SK-N-SH (cell line): ENCODE measurements around the gene RHBG. TPM values are rescaled to one million over a fixed set of nuclear protein-coding genes. Genes with fewer than 3 reads are reported as not detected.

ENCODE experiments used
- CTCF ChIA-PET: fragments of 300-600, 350-600 bp; formaldehyde crosslinking; extraction: SDS; loops from one replicate; lab custom pipeline; 2021; lab: Yijun Ruan, JAX
- POLR2A ChIA-PET: fragments of 350-600 bp; sonication (Branson Sonifier 250); formaldehyde crosslinking; extraction: SDS; loops from one replicate; lab custom pipeline; 2020; ENCODE audit warnings: antibody characterized with exemption, inconsistent platforms; lab: Yijun Ruan, JAX
- DNase-seq: peaks from one replicate; pipeline ENCODE4 v3.0.0; 2012
- H2AFZ ChIP-seq: fragments of 200-600 bp; sonication (generic); 2 replicates; pipeline ENCODE4 v1.8.1; 2016; ENCODE audit warnings: antibody characterized with exemption, mild to moderate bottlenecking, low read depth
- H3F3A ChIP-seq: fragments of 200-600 bp; sonication (generic); replicated peaks from 2 replicates; pipeline ENCODE3; 2016; ENCODE audit warnings: antibody characterized with exemption, mild to moderate bottlenecking; ENCODE audit not compliant: insufficient read depth
- H3K27ac ChIP-seq, 2 experiments: fragments of 200-500 bp in 1 of 2; fragments of 200-600 bp in 1 of 2; sonication (Bioruptor generic) in 1 of 2; sonication (generic), shearing (Covaris generic) in 1 of 2; 2 replicates each; pipeline versions ENCODE4 v1.5.1 to v1.6.1; 2014 to 2016; ENCODE audit warnings: low read depth in 2 of 2, inconsistent platforms in 1 of 2, low read length in 1 of 2, mild to moderate bottlenecking in 1 of 2, mixed read lengths in 1 of 2
- H3K27me3 ChIP-seq: fragments of 200-600 bp; sonication (generic), shearing (Covaris generic); 2 replicates; pipeline ENCODE4 v1.6.1; 2016; ENCODE audit warnings: mixed run types; ENCODE audit not compliant: insufficient read depth
- H3K36me3 ChIP-seq, 2 experiments: fragments of 200-500 bp in 1 of 2; fragments of 200-600 bp in 1 of 2; sonication (Bioruptor generic) in 1 of 2; sonication (generic) in 1 of 2; replicated peaks in 1 of 2; 2 replicates each; pipeline versions ENCODE3 to v1.5.1; 2014 to 2016; ENCODE audit warnings: low read length in 1 of 2, mild to moderate bottlenecking in 1 of 2; ENCODE audit not compliant: insufficient read depth in 2 of 2, control insufficient read depth in 1 of 2
- H3K4me1 ChIP-seq, 2 experiments: fragments of 200-500 bp in 1 of 2; fragments of 200-600 bp in 1 of 2; sonication (Bioruptor generic) in 1 of 2; sonication (generic), shearing (Covaris generic) in 1 of 2; 2 replicates each; pipeline versions ENCODE4 v1.5.1 to v1.6.1; 2014 to 2016; ENCODE audit warnings: low read depth in 1 of 2, low read length in 1 of 2, mixed run types in 1 of 2; ENCODE audit not compliant: insufficient read depth in 2 of 2, control insufficient read depth in 1 of 2
- H3K4me2 ChIP-seq: fragments of 200-600 bp; sonication (generic), shearing (Covaris generic); 2 replicates; pipeline ENCODE4 v1.6.1; 2017; ENCODE audit warnings: mixed run types
- H3K4me3 ChIP-seq, 2 experiments: fragments of 200-500 bp in 1 of 2; fragments of 200-600 bp in 1 of 2; sonication (Bioruptor generic) in 1 of 2; sonication (generic), shearing (Covaris generic) in 1 of 2; 2 replicates each; pipeline versions ENCODE4 v1.5.1 to v1.8.1; 2014 to 2016; ENCODE audit warnings: low read depth in 2 of 2, inconsistent platforms in 1 of 2, low read length in 1 of 2, mild to moderate bottlenecking in 1 of 2, mixed read lengths in 1 of 2, moderate library complexity in 1 of 2
- H3K79me2 ChIP-seq: fragments of 200-600 bp; sonication (generic); 2 replicates; pipeline ENCODE4 v1.8.1; 2017; ENCODE audit warnings: mild to moderate bottlenecking; ENCODE audit not compliant: insufficient read depth
- H3K9ac ChIP-seq: fragments of 200-600 bp; sonication (generic); 2 replicates; pipeline ENCODE4 v1.6.1; 2017; ENCODE audit warnings: mixed run types
- H3K9me2 ChIP-seq: fragments of 200-600 bp; sonication (generic); 2 replicates; pipeline ENCODE4 v1.6.1; 2017; ENCODE audit warnings: mixed run types
- H3K9me3 ChIP-seq: fragments of 200-600 bp; sonication (generic); 2 replicates; pipeline ENCODE4 v1.6.1; 2017; ENCODE audit warnings: mixed run types, mild to moderate bottlenecking, moderate library complexity
- H4K20me1 ChIP-seq: fragments of 200-600 bp; sonication (generic); 2 replicates; pipeline ENCODE4 v1.6.1; 2017; ENCODE audit warnings: mild to moderate bottlenecking, mixed run types; ENCODE audit not compliant: insufficient read depth
- CTCF ChIP-seq: fragments of 200-600 bp; sonication (generic); IDR thresholded peaks from 2 replicates; pipeline ENCODE4 v1.6.1; 2017; ENCODE audit warnings: antibody characterized with exemption, mild to moderate bottlenecking, moderate library complexity
- ELF1 ChIP-seq: IDR thresholded peaks from 2 replicates; pipeline ENCODE4 v1.4.0; 2012
- EP300 ChIP-seq, 2 experiments: IDR thresholded peaks; 2 replicates each; pipeline versions ENCODE4 v1.4.0 to v1.6.1; 2012; ENCODE audit warnings: borderline replicate concordance in 1 of 2, low read depth in 1 of 2, low read length in 1 of 2
- EZH2phosphoT487 ChIP-seq: fragments of 200-600 bp; sonication (generic); IDR thresholded peaks from 2 replicates; pipeline ENCODE4 v1.6.1; 2017; ENCODE audit warnings: low read depth, mixed run types, mild to moderate bottlenecking, antibody characterized with exemption, moderate library complexity, borderline replicate concordance
- FOXJ3 ChIP-seq: sonication (generic); formaldehyde crosslinking; IDR thresholded peaks from 2 replicates; pipeline ENCODE4 v1.5.1; 2020; ENCODE audit warnings: mild to moderate bottlenecking, missing genetic modification reagents
- GABPA ChIP-seq: IDR thresholded peaks from 2 replicates; pipeline ENCODE4 v1.4.0; 2012; ENCODE audit warnings: low read depth, mild to moderate bottlenecking
- GATA2 ChIP-seq: sonication (generic); formaldehyde crosslinking; IDR thresholded peaks from 2 replicates; pipeline ENCODE4 v1.5.0; 2020; ENCODE audit warnings: mild to moderate bottlenecking, missing genetic modification reagents
- JUND ChIP-seq: IDR thresholded peaks from 2 replicates; pipeline ENCODE4 v1.4.0; 2012
- MEF2A ChIP-seq: IDR thresholded peaks from 2 replicates; pipeline ENCODE4 v1.4.0; 2012; ENCODE audit warnings: low read depth, borderline replicate concordance
- MXI1 ChIP-seq: IDR thresholded peaks from 2 replicates; pipeline ENCODE4 v1.6.1; 2012; ENCODE audit warnings: mild to moderate bottlenecking, low read depth, low read length, improper control_type of control experiment
- NRF1 ChIP-seq: IDR thresholded peaks from 2 replicates; pipeline ENCODE4 v1.6.1; 2012; ENCODE audit warnings: low read depth, mild to moderate bottlenecking, low read length
- POLR2AphosphoS5 ChIP-seq: IDR thresholded peaks from 2 replicates; pipeline ENCODE4 v1.6.1; 2012; ENCODE audit warnings: low read depth, low read length
- RCOR1 ChIP-seq: fragments of 150-350 bp; IDR thresholded peaks from 2 replicates; pipeline ENCODE4 v1.6.1; 2017; ENCODE audit warnings: antibody characterized with exemption, low read length
- REST ChIP-seq: IDR thresholded peaks from 2 replicates; pipeline ENCODE4 v1.6.1; 2012; ENCODE audit warnings: mild to moderate bottlenecking, low read depth, low read length, moderate library complexity
- RXRA ChIP-seq: IDR thresholded peaks from 2 replicates; pipeline ENCODE4 v1.4.0; 2012; ENCODE audit warnings: low read depth, mild to moderate bottlenecking, borderline replicate concordance
- SMC3 ChIP-seq: IDR thresholded peaks from 2 replicates; pipeline ENCODE4 v1.6.1; 2012; ENCODE audit warnings: low read depth, low read length, improper control_type of control experiment
- TAF1 ChIP-seq: IDR thresholded peaks from 2 replicates; pipeline ENCODE4 v1.6.1; 2012; ENCODE audit warnings: low read depth, mild to moderate bottlenecking, low read length, moderate library complexity, borderline replicate concordance
- TEAD4 ChIP-seq: IDR thresholded peaks from 2 replicates; pipeline ENCODE4 v1.4.0; 2012; ENCODE audit warnings: mild to moderate bottlenecking, borderline replicate concordance; ENCODE audit not compliant: insufficient read depth
- USF2 ChIP-seq: fragments of 150-350 bp; IDR thresholded peaks from 2 replicates; pipeline ENCODE4 v1.6.1; 2017; ENCODE audit warnings: antibody characterized with exemption, low read length, low read depth, borderline replicate concordance
- YY1 ChIP-seq: IDR thresholded peaks from 2 replicates; pipeline ENCODE4 v1.4.0; 2012; ENCODE audit warnings: low read depth, mild to moderate bottlenecking
- WGBS: methylation state at CpG from one replicate; pipeline ENCODE4 v1.1.6; 2017; ENCODE audit warnings: low lambda C conversion rate; 5-methylcytosine and 5-hydroxymethylcytosine counted together
- polyA plus RNA-seq, 3 experiments: library from polyadenylated mRNA; depleted of rRNA; stranded (reverse); fragments of >200 nt; gene quantifications; 2 replicates each; pipeline ENCODE4 v1.2.3, GENCODE V29; 2012
- TF ChIP-seq, protein P1 (sequence below): IDR thresholded peaks from 2 replicates; pipeline ENCODE4; 2012
- TF ChIP-seq, protein P2 (sequence below): fragments of 150-350 bp; IDR thresholded peaks from 2 replicates; pipeline ENCODE4 v1.6.1; 2016; ENCODE audit warnings: mild to moderate bottlenecking, low read depth, low read length
- TF ChIP-seq, protein P3 (sequence below): IDR thresholded peaks from 2 replicates; pipeline ENCODE4 v1.4.0; 2012; ENCODE audit warnings: low read depth, borderline replicate concordance

Gene RHBG
- polyA plus RNA-seq, 1 of the 3 experiments (the other 2 are of a cell fraction): 0.18 TPM

DNA sequence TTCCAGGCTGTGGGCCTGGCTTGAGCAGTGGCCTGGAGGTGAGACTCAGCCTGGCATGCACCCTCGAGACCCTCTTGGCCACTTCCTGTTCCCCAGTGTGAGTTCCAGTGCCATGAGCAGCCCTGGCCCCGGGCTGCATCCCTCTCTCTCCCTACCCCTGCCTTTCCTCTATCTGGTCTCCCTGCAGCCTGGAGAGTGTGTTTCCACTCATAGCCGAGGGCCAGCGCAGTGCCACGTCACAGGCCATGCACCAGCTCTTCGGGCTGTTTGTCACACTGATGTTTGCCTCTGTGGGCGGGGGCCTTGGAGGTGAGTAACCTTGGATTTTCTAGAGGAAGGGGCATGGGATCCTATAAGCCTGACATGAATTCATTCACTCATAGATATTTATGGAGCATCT lies 13.6 kb downstream of the RHBG start (continued):
- TF ChIP-seq, protein P1, sequence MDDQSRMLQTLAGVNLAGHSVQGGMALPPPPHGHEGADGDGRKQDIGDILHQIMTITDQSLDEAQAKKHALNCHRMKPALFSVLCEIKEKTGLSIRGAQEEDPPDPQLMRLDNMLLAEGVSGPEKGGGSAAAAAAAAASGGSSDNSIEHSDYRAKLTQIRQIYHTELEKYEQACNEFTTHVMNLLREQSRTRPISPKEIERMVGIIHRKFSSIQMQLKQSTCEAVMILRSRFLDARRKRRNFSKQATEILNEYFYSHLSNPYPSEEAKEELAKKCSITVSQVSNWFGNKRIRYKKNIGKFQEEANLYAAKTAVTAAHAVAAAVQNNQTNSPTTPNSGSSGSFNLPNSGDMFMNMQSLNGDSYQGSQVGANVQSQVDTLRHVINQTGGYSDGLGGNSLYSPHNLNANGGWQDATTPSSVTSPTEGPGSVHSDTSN: no peak
- no peak for TF ChIP-seq GABPA
- TF ChIP-seq EZH2phosphoT487: no peak
- no peak for TF ChIP-seq TAF1
- TF ChIP-seq TEAD4: no peak

GRCh38 chr1:156383023-156383422 lies 14.0 kb downstream of the RHBG start:
- no peaks in the 10 kb centered on the region for H3F3A ChIP-seq
- POLR2A ChIA-PET: no interaction called here
- no peaks in the 10 kb centered on the region for H4K20me1 ChIP-seq
- H3K4me1 ChIP-seq: peaks cover 5 to 6% of the 10 kb centered on the region in 2 experiments; a peak in 2 of 4 replicates
- 71% methylated on average over 8 of the region's 9 CpGs for WGBS
- no peak overlapping the region for H3K27ac ChIP-seq
- CTCF ChIA-PET: interaction anchor here (0.6 to 12.4 kb wide), 17 partner anchors 13 to 289 kb away, joined by 3 to 412 read pairs (median 4); partner anchors contain the start of gene RHBG
- no peak overlapping the region for H3K4me3 ChIP-seq
- no peak overlapping the region for H3K4me2 ChIP-seq
- H3K36me3 ChIP-seq: no peaks in the 10 kb centered on the region
- no peaks in the 10 kb centered on the region for H3K9me3 ChIP-seq
- no peaks in the 10 kb centered on the region for H3K9me2 ChIP-seq
- peak; percentile 91 for DNase-seq
- H3K9ac ChIP-seq: no peak overlapping the region
- no peaks in the 10 kb centered on the region for H3K27me3 ChIP-seq
- H3K79me2 ChIP-seq: no peaks in the 10 kb centered on the region
- no peak overlapping the region for H2AFZ ChIP-seq
- TF ChIP-seq MXI1: peak; percentile 48; the same call in 1 of the 2 replicates
- no peak for TF ChIP-seq YY1
- TF ChIP-seq MEF2A: no peak
- no peak for TF ChIP-seq GATA2 (CRISPR knock-in tag)
- no peak for TF ChIP-seq RCOR1
- TF ChIP-seq CTCF: peak; percentile 81
- TF ChIP-seq, protein P2, sequence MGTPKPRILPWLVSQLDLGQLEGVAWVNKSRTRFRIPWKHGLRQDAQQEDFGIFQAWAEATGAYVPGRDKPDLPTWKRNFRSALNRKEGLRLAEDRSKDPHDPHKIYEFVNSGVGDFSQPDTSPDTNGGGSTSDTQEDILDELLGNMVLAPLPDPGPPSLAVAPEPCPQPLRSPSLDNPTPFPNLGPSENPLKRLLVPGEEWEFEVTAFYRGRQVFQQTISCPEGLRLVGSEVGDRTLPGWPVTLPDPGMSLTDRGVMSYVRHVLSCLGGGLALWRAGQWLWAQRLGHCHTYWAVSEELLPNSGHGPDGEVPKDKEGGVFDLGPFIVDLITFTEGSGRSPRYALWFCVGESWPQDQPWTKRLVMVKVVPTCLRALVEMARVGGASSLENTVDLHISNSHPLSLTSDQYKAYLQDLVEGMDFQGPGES: no peak
- no peak for TF ChIP-seq POLR2AphosphoS5
- no peak for TF ChIP-seq REST
- TF ChIP-seq FOXJ3: no peak
- no peak for TF ChIP-seq ELF1
- TF ChIP-seq EZH2phosphoT487: no peak
- TF ChIP-seq EP300 (IDR thresholded peaks at IDR 0.05; ENCODE audit: borderline replicate concordance in 1 of 2, low read depth in 1 of 2, low read length in 1 of 2): no peak
- TF ChIP-seq SMC3: peak; percentile 76
- TF ChIP-seq TAF1: no peak
- TF ChIP-seq JUND: no peak
- TF ChIP-seq, protein P3, sequence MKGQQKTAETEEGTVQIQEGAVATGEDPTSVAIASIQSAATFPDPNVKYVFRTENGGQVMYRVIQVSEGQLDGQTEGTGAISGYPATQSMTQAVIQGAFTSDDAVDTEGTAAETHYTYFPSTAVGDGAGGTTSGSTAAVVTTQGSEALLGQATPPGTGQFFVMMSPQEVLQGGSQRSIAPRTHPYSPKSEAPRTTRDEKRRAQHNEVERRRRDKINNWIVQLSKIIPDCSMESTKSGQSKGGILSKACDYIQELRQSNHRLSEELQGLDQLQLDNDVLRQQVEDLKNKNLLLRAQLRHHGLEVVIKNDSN: no peak
- TF ChIP-seq NRF1: no peak
- TF ChIP-seq TEAD4: no peak
- no peak for TF ChIP-seq RXRA
- TF ChIP-seq USF2: no peak
